GM19467 (cell line): ENCODE data around the gene LAPTM4A.

Experiments
- ATAC-seq: cut with Tn5 transposase; IDR thresholded peaks from one replicate; pipeline ENCODE4 v1.9.1; 2021; ENCODE audit warnings: mild to moderate bottlenecking, moderate library complexity; ENCODE audit not compliant: unreplicated experiment

Gene LAPTM4A

DNA sequence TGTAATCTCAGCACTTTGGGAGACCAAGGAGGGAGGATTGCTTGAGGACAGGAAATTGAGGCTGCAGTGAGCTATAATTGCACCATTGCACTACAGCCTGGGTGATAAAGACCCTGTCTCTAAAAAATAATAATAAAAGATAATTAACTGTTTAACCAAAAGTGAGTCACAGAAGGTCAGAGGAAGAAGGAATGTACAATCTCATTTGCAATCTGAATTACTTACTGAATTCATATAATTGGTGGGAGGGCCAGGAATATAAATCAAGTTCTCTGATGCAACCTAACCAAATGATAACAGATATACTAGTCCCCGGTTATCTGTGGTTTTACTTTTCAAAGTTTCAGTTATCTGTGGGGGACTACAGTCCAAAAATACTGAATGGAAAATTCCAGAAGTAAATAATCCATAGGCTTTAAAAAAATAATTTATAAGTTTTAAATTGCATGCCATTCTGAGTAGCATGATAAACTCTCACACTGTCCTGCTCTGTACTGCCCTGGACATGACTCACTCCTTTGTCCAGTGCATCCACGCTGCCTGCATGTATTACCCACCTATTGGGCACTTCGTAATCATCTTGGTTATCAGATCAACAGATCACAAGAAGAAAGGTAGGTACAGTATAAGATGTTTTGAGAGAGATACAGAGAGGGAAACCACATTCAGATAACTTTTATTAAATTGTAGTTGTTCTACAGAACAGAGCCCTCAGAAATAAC is 26.2 kb downstream of the LAPTM4A start:
- ATAC-seq, result no peak

DNA sequence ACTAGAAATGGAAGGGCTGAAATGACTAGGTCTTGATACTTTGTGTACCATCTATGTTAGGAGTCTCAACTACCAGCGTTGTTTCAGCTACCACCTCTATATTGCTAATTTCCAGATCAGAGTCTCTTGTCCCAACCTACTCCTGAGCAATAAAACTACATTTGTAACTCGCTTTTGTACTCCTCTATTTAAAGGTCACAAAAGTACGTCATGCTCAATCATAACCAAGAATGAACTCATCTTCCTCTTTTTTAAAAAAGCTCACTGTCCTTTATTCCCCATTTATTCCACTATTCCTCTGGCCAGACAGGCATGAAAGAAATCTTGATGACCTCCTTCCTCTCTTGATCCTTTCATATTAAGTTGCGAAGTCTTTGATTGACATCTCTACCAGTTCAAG is 27.7 kb downstream of the LAPTM4A start:
- ATAC-seq, result no peak

DNA sequence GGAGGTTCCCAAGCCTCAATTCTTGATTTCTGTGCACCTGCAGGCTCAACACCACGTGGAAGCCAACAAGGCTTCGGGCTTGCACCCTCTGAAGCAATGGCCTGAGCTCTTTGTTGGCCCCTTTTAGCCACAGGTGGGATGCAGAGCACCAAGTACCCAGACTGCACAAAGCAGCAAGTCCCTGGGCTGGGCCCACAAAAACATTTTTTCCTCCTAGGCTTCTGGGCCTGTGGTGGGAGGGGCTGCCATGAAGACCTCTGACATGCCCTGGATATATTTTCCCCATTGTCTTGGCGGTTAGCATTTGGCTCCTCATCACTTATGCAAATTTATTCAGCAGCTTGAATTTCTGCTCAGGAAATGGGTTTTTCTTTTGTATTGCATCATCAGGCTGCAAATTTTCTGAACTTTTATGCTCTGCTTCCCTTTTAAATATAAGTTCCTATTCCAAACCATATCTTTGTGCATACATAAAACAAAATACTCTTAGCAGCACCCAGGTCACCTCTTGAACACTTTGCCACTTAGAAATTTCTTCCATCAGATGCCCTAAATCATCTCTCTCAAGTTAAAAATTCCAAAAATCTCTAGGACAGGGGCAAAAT is 29.9 kb downstream of the LAPTM4A start:
- no peak for ATAC-seq

DNA sequence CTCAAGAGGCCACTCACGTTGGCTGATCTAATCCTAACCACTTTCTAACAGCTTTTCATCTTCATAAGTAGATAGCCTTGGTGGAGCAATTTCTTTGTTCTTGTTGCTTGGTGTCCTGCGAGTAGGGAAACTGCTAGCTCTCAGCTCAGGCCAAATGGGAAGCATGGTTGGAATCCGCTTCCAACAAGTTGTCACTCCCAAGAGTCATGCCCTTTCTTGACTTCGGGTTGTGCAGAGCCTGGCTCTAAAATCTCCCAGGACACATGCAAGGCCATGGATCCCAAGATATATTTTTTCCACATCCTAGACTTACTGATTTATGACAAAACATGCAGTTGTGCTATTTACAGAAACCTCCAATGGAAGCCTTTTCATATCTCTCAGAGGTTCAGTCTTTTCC is 31.7 kb downstream of the LAPTM4A start:
- no peak for ATAC-seq

GRCh38 chr2:20018601-20019152 is 32.8 kb downstream of the LAPTM4A start:
- no peak for ATAC-seq

GRCh38 chr2:20016346-20016745 is 35.1 kb downstream of the LAPTM4A start:
- no peak for ATAC-seq

GRCh38 chr2:20015482-20016083 is 35.8 kb downstream of the LAPTM4A start:
- ATAC-seq, result no peak

DNA sequence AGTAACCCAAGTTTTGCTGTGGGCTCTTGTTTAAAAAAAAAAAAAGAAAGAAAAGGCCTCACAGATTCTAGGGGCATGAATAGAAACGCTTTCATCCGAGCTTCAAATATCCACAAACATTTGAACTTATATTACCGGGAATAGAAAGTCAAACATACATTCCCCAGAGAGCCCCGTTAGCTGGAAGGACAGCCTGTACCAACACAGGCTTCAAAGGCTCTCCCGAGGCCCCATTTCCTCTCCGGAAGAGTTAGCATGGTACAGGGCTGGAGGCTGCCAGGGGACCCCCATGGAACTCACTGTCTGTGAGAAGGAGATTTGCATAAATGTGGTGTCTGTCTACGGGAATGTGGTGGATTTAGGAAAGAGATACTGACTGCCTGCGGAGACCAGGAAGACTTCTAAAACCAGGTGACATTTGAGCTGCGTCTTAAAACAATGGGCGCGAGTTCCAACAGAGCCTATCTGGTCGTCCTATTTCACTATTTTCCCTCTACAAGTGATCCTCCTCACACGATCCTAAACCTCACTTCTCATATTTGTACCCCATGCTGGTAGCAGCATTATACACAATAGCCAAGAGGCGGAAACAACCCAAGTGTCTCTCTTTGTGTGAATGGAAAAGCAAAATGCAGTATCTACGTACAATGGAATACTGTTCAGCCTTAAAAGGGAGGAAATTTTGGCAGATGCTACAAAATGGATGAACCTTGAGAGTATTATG is 38.1 kb downstream of the LAPTM4A start:
- no peak for ATAC-seq

- no peak for ATAC-seq
Observed at GRCh38 chr2:20012282-20013125, 38.9 kb downstream of the LAPTM4A start, which contains the start of gene MATN3. Gene MATN3, minus strand, starts transcription at chr2:20012668. Its CDS starts 37 bp downstream, at chr2:20012631.

GRCh38 chr2:20012032-20012281 is 39.5 kb downstream of the LAPTM4A start:
- ATAC-seq, result no peak

DNA sequence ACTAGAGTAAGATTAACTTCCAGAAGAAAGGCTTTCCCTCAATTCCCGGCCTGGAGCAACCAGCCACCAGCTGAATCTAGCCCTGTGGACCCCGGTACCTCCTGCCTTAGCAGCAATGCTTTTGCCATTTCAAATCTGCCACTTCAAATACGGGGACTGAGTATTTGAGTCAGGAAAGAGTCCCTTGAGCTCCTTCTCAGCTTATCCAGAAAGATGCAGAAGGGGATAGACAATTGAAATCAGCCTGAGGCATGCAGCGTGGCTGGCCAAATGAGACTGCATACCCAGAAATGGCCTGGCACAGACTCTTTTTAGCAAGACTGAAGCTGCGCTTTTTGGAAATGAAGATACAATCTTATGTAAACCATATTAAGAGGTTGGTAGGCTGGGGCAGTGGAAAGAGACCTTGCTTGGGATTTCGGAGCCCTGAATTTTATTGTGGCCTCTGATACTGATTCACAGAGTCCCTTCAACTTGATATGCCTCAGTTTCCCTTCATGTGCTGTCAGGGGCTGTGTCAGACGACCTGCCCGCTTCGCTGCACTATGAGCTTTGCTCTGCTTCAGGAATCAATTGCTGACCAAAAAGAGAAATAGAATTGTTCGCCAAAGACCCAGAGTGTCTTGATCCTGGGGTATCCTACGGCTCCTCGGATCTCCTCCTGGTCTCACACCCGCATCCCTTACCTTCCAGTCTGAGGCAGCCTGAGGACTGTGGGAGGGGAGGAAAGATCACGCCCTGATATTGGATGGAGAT is 40.0 kb downstream of the LAPTM4A start:
- ATAC-seq, result no peak

GRCh38 chr2:20008703-20009102 is 42.7 kb downstream of the LAPTM4A start:
- ATAC-seq, result no peak

- ATAC-seq, result no peak
Observed at GRCh38 chr2:20005891-20006470, 45.4 kb downstream of the LAPTM4A start.

GRCh38 chr2:20005067-20005627 is 46.3 kb downstream of the LAPTM4A start:
- no peak for ATAC-seq

GRCh38 chr2:20001361-20001863 is 50.0 kb downstream of the LAPTM4A start:
- ATAC-seq, result no peak

DNA sequence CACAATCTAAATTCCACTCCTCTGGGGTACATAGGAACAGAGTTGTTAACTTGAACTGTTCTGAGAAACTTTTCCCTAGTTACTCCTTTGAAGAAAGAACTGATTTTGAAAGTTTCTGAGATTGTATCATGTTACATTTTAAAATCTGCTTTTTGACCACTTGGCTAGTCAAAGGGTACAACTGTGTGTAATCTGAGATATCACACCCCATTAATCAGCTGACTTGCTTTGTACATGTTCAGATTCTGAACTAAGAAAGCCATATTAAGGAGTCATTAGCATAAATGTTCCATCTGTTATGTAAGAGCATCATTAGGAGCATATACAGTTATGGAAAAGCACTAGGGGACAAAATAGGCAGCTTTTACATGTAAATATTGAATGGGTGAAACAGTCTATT is 57.7 kb downstream of the LAPTM4A start:
- ATAC-seq, result no peak

DNA sequence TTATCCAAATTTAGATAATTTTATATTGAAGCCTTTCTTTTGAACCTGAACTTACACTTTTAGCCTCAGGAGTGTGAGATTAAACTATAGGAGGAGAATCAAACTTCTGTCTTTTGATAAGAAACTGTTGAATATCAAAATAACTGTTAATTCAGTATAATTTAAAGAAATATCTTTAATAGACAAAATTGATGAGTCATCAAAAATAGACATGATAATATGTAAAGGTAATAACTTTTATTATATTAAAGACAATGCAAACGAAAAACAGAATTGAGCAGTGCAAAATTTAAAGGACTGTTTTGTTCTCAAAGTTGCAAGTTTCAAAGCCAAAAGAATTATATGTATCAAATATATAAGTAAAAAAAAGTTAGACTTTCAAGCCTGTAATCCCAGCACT is 59.5 kb downstream of the LAPTM4A start:
- no peak for ATAC-seq

DNA sequence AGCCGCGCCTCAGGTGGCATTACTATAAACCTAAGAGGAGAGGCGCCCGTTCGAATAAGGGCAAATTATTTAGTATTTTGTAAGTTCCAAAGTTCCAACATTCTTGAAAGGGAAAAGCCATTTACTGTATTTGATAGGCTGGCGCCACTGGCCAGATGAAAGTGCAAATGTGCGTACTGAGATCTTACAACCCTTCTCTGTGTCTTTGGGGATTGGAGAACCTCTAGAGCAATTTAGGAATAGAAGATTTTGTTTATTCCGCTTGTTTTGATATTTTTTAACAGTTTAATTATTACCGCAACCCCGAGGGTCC is 61.1 kb downstream of the LAPTM4A start:
- ATAC-seq, result no peak
